CD4-positive, alpha-beta T cell treated with Interleukin-21 for 1 hour (primary cell): ENCODE measurements around the gene HDAC8.
"Not testable (repeated sequence)": the region's sequence is repeated elsewhere in the genome, so short reads cannot be mapped to it uniquely, and the experiment has no call there.

Source experiments
- DNase-seq: peaks from one replicate; pipeline ENCODE4 v3.0.0-alpha.2; 2020

HDAC8 gene

GRCh38 chrX:72532366-72532765, 40.3 kb downstream of the HDAC8 start:
- DNase-seq: no peak

- DNase-seq: no peak
These were observed 45.8 kb downstream of the HDAC8 start for GRCh38 chrX:72526534-72527508.

- DNase-seq: no peak
These were observed 73.9 kb downstream of the HDAC8 start for GRCh38 chrX:72498782-72499181.

- DNase-seq: no peak
These were observed 77.6 kb downstream of the HDAC8 start for GRCh38 chrX:72495046-72495445.

- DNase-seq: no peak
These were observed 80.1 kb downstream of the HDAC8 start for GRCh38 chrX:72492499-72492898.

GRCh38 chrX:72490221-72490620, 82.4 kb downstream of the HDAC8 start:
- not testable (repeated sequence) for DNase-seq

- DNase-seq: no peak
These were observed 85.0 kb downstream of the HDAC8 start for GRCh38 chrX:72487661-72488060.

- DNase-seq: no peak
These were observed 93.0 kb downstream of the HDAC8 start for GRCh38 chrX:72479324-72480274.

GRCh38 chrX:72478853-72479252, 93.8 kb downstream of the HDAC8 start:
- no peak for DNase-seq

GRCh38 chrX:72478351-72478750, 94.3 kb downstream of the HDAC8 start:
- no peak for DNase-seq

GRCh38 chrX:72477781-72478181, 94.9 kb downstream of the HDAC8 start:
- no peak for DNase-seq

GRCh38 chrX:72477376-72477775, 95.3 kb downstream of the HDAC8 start:
- DNase-seq: no peak

GRCh38 chrX:72475952-72476668, 96.5 kb downstream of the HDAC8 start:
- DNase-seq: no peak

GRCh38 chrX:72475338-72475737, 97.3 kb downstream of the HDAC8 start:
- DNase-seq: no peak

- no peak for DNase-seq
These were observed 102.0 kb downstream of the HDAC8 start for GRCh38 chrX:72470532-72471223.

- DNase-seq: no peak
These were observed 102.5 kb downstream of the HDAC8 start for GRCh38 chrX:72470117-72470516.

- DNase-seq: no peak
These were observed 104.0 kb downstream of the HDAC8 start for GRCh38 chrX:72468607-72469006.

- DNase-seq: no peak
These were observed 105.5 kb downstream of the HDAC8 start for GRCh38 chrX:72467135-72467534.

- DNase-seq: no peak
These were observed 106.2 kb downstream of the HDAC8 start for GRCh38 chrX:72466493-72466892.

GRCh38 chrX:72465889-72466288, 106.8 kb downstream of the HDAC8 start:
- DNase-seq: no peak

- no peak for DNase-seq
These were observed 110.9 kb downstream of the HDAC8 start for GRCh38 chrX:72461766-72462165.

- DNase-seq: no peak
These were observed 111.4 kb downstream of the HDAC8 start for GRCh38 chrX:72461288-72461687.
